NCI-H2029 treated with DMSO at 0.1 percent for 48 hours (cell line): ENCODE measurements around the gene TRAP1.

Experiments
- DNase-seq: peaks from one replicate; lab custom pipeline; 2025; lab: John Stamatoyannopoulos, UW

Gene TRAP1

DNA sequence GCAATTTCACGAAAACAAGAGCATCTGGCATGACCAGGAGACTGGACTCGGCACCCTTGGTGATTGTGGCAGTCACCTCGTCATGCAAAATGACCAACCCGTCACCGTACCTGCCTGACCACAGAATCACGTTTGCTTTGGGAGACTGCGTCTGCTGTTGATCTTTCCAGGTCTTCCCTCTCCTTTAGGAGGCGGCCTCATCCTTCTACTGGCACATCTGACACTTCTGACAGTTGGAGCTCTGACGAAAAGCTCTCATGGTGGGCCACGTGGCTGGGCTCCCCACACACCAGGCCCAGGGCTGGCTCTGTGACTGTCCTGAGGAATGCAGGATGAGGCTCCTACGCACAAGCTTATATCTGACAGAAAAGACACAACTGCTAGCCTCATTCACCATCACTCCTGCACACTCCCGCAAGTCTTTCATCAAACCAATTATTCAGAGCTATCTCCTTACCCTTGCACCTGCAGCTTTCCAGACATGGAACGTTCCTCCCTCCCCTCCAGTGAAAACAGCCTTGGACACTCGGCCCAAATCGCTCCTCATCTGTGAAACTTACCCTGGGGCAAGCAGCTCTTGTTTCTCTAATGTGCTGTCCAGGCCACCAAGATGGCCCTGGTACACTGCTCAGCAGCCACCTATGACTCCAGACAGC lies 3.6 kb downstream of the TRAP1 start:
- DNase-seq = no peak

DNA sequence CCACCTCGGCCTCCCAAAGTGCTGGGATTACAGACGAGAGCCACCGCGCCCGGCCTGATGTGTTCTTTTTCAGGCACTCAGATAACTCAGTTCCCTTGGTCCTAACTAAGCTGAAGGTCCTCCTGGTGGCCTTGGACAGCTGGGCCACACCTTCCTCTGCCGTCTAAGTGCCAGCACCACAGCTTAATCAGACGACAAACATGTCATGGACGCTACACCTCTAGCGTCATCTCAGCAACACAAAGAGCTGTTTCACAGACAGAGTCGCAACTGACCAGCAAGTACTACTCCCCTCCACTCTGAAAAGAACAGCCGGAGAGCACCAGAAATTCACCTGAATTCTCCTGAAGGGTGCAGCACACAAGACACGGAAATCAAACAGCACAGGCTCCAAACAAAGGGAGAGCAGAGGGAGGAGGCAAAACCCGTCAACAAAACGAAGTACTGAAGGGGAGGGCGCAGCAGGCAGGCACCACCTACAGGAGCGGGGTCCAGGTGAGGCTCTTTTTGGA lies 4.4 kb downstream of the TRAP1 start:
- no peak for DNase-seq

DNA sequence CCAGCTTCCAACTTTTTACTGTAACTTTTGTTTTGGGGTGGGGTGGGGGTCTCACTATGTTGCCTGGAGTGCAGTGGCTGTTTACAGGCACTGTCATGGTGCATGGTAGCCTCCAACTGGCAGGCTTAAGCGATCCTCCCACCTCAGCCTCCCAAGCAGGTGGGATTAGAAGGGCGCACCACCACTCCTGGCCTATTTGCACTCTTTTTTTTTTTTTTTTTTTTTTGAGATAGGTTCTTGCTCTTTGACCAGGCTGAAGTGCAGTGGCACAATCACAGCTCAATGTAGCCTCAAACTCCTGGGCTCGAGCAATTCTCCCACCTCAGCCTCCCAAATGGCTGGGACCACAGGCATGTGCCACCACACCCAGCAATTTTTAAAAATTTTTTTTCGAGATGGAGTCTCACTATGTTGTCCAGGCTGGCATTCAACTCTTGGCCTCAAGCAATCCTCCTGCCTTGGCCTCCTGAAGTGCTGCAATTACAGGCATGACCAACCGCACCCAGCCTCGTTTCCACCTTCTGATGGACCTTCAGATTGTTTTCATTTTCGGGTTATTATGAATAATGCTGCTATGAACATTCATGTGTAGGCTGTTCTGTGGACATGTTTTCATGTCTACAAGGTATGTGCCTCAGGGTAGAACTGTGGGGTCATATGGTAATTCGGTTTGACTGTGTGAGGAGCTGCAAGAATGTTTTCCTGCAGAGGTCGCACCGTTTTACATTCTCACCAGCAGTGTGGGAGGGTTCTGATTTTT lies 10.9 kb downstream of the TRAP1 start:
- no peak for DNase-seq

DNA sequence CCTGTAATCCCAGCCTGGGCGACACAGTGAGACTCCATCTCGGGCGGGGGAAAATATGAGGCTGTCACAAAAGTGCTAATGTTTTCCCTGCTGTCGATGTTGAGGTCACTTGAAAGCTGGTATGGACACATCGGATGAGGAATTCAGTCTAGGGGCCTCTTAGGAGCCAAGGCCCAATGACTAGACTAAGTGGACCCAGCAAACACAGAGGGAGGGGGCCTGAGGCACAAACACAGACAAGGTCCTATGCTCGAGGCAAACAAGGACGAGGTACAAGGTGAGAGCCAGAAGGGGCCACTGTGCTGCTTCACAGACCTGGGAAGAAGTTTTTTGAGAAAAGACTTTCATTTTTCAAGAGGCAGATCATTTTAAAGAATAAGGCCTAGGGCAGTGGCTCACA lies 15.2 kb downstream of the TRAP1 start:
- DNase-seq = no peak

DNA sequence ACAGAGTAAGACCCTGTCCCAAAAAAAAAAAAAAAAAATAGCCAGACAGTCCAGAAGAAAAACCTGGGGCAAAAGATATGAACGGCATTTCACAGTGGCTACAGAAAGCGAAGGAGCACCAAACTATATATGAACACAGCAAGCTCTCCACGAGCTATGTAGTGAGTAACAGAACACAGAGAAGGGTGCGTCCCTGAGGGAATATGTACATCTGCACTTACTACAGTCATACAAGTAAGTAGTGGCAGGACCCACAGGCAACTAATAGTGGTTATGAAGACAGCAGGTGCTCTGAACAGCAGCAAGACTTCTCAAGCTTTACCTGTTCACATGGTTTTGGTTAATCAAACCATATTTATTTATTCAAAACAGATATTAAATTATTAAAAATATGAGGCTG lies 15.8 kb downstream of the TRAP1 start:
- DNase-seq = no peak

DNA sequence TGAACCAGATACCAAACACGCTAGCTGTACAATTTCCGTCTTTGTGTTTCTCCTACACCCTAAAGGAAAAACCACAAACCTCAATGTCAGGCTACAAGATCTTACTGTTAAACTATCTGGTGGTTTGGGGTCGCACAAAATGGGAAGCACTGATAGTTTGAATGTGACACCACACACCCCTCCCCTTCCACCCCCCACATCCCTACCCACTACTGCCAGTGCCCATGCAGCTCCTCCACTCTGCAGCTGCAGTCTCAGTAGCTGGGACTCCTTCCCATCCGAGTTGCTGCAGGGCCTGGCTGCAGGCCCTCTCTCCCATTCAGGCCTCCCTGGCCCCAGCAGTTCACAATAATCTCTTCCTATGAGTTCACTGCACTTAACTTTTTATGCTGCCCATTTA lies 18.4 kb downstream of the TRAP1 start:
- no peak for DNase-seq

DNA sequence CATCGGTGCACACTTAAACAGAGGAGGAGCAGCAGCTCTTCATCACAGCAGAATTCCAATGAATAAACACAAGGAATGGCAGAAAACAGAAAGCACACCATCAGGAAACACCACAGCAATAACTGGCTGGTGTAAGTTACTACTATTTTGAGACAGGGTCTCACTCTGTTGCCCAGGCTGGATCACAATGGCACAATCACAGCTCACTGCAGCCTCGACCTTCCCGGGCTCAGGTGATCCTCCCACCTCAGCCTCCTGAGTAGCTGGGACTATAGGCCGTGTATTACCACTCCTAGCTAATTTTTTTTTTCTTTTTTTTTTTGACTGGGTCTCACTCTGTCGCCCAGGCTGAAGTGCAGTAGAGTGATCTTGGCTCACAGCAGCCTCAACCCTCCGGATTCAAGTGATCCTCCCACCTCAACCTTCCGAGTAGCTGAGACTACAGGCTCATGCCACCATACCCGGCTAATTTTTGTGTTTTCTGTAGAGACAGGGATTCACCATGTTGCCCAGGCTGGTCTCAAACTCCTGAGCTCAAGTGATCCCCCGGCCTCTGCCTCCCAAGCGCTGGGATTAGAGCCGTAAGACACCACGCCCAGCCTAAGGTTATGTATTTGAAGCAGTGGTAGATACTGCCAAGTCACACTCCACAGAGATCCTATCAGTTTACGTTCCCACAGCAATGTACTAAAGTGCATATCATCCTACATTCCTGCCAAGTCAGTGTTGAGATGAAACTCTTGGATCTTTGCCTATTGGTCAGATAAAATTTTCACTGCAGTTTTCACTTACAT lies 20.7 kb downstream of the TRAP1 start:
- DNase-seq = peak; percentile 1

DNA sequence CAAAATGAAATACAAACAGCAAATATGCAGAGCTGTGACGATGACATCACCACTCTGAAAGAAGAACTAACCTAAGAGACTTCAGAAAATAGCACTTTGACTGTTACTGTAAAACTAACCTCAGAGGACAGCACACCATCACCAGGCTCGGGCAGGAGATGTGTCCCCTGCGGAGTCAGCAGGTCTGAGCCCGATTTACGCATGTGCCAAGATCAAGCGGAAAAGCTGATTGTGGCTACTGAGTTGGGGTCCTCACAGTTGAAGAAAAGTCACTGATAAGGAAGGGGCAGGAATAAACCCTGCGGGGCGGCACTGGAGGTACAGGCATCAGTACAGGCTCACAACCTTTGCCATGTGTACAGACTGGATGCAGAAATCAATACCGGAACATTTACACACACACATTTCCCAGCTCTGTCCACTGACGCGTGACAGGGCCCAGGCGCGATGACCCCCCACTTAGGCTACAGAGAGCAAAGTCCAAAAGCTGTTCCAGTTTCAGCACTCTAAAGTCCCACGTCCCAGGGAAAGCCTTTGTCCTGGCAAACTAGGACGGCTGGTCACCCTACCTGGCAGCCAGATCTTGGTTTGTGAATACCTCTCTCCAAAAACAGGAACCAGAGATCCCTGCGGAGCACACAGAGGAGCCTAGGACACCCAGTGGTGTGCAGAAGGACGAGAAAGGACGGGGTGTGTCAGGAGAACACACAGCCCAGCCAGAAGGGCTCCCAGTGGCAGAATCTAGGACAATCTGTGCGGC lies 21.5 kb downstream of the TRAP1 start:
- DNase-seq = no peak

DNA sequence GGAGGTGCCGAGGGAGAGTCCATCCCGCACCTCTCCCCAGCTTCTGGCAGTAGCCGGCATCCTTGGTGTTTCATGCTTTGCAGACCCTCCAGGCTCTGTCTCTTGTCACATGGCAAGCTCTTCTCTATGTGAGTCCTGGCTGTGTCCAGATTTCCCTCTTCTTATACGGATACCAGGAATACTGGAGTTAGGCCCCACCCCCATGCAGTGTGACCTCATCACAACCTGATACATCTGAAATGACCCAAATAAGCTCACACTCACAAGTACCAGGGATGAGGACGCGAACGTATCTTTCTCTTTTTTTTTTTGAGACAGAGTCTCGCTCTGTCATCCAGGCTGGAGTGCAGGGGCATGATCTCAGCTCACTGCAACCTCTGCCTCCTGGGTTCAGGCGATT lies 23.3 kb downstream of the TRAP1 start:
- no peak for DNase-seq

DNA sequence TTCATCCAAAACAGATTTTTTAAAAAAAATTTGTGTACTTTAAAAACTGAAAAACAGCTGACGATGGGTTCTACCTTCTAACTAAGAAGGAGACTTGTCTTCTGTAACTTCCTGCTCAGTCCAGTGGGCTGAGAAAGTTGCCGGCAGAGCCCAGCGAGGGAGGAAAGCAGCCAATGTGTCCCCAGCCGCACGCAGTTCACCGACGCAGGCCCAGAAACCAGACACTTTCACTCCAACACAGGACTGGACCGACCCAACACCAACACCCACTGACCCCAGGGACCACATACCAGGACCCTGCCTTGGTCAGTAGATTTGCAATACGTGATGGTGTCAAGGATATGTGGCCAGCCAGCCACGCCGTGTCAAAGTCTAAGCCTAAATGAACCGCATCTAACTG lies 25.6 kb downstream of the TRAP1 start:
- DNase-seq = no peak

DNA sequence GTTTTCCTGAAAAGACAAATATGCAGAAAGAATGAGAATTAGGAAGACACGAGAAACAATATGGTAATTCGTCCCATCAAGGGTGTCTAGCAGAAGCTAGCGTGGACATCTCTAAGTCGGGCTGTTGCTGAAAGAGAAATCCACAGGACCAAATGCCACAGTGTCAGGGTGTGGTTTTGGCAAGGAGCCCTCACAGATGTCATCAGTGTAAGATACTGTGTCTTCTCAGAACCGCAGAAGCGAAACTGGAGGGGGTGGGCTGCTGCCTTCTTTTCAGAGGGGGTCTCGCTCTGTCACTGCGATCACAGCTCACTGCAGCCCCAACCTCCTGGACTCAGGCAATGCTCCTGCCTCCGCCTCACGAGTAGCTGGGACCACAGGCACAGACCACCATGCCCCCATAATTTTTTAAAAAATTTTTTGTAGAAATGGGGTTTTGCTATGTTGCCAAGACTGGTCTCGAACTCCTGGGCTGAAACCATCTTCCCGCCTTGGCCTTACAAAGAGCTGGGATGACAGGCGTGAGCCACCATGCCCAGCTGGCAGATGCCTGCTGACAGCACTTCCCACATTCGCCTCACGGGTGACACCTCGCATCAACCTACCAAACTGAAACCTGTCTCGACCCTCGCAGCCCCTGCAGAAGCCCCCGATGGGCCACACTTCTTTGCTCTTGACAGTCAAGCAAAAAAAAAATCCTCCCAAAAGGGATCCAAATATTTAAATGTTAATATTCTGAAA lies 26.2 kb downstream of the TRAP1 start:
- DNase-seq = no peak

DNA sequence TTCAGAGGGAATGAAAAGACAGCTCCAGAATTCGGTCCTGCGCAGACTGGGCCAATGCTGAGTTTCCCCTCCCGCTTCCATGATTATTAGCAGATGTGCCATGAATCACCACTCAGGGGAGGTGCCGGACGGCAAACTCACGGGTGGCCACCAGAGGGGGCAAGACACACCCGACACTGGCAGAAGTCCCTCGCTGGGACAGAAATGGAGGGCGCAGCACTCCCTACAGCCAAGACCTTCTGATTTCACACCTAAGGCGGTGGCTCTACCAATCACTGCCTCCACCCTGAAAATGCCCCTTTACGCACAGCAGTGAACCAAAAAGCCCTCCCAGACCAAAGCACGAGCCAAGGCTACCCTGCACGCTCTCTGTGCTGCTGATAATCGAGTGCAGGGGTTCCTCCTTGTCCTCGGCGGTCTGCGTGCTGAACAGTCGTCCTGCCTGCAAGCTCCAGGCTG lies 26.8 kb downstream of the TRAP1 start:
- peak; percentile 24 for DNase-seq

DNA sequence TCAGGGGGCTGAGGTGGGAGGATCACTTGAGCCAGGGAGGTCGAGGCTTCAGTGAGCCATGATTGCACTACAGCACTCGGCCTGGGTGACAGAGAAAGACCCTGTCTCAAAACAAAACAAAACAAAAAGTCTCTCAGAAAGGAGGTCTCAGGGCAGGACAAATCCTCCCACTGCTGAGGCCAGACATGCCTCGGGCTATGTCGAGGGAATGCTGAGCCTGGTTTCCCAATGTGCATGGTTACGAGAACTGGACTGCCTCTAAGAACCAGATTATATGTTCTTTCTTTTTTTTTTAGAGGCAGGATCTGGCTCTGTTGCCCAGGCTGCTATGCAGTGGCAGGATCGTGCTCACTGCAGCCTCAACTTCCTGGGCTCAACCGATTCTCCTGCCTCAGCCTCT lies 27.6 kb downstream of the TRAP1 start:
- no peak for DNase-seq

DNA sequence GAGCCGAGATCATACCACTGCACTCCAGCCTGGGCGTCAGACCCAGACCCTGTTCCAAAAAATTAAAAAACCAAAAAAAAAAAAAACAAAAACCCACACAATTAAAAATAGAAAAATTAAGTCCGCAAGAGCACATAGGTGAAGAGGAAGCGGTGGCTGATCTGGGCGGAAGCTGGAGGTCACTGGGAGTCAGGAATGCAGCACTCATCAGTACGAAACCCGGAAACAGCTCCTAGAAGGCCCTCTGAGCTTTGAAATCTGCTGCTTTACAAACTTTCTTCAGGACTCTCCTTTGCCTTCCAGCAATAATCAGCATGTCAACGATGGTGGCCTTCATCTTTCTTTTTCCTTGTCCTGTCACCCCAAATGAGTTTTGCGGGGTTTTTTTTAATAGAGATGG lies 29.5 kb downstream of the TRAP1 start:
- no peak for DNase-seq

DNA sequence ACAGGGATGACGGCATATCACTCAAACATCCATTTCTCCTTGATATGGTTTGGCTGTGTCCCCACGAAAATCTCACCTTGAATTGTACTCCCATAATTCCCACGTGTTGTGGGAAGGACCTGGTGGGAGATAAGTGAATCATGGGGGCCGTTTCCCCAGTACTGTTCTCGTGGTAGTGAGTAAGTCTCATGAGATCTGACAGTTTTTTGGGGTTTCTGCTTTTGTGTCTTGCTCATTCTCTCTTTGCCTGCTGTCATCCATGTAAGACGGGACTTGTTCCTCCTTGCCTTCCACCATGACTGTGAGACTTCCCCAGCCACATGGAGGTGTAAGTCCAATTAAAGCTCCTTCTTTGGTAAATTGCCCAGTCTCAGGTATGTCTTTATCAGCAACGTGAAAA lies 30.3 kb downstream of the TRAP1 start:
- DNase-seq = no peak

DNA sequence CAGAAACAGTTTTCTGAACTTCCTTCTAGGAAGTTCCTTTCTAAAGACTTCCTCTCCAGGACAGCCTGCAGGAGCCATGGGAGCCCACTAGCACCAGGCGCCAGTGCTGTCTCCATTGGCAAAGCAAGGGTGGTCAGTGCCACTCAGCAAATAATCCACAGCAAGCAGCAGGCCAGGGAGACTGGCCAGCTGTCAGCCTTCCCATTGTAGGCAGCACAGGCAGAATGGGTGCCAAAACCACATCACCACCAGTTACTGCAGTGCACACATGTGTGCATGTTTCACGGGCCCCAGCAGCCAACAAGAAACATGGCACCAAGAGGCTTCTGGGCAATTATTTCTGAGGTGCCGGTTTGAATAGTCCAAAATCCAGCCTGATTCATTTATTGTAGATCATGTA lies 36.1 kb downstream of the TRAP1 start:
- no peak for DNase-seq

DNA sequence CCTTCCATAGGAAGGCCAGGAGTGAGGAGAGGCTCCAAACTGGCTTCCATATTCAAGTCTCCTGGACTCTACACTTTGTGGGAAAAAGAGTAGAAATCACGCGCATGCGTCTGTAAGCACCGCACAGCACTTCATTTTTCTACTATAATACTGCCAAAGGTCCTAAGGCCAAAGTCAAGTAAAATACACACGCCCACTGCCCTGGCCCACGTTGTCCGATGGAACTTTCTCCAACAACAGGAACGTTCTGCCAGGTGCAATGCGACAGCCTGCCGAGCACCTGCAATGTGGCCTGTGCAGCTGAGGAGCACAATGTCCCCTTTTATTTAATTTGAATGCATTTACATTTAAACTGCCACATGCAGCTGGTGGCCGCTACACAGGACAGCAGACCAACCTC lies 39.3 kb downstream of the TRAP1 start:
- no peak for DNase-seq

DNA sequence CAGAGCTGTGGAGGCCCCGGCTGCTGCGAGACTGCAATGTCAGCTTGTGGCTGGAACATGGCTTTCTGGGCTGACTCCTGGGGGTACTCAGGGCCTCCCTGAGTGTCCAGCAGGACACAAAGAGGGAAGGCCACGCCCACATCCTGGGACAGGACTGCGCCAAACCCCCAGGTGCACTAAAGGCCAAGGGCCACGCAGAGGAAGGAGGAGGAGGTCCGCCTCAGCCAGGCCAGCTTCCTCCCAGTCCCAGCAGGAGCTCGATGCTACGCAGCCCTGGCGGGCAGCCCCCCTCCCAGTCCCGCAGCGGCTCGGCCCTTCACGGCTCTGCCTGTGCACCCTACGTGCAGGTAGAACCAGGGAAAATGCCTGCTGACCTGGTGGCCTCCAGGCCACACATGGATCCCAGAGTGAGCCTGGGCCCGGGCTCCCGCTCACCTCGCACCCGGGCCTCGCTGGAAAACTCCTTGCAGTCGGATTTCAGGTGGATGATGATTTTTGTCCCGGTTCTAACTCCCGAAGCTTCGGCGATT lies 41.7 kb downstream of the TRAP1 start:
- no peak for DNase-seq

DNA sequence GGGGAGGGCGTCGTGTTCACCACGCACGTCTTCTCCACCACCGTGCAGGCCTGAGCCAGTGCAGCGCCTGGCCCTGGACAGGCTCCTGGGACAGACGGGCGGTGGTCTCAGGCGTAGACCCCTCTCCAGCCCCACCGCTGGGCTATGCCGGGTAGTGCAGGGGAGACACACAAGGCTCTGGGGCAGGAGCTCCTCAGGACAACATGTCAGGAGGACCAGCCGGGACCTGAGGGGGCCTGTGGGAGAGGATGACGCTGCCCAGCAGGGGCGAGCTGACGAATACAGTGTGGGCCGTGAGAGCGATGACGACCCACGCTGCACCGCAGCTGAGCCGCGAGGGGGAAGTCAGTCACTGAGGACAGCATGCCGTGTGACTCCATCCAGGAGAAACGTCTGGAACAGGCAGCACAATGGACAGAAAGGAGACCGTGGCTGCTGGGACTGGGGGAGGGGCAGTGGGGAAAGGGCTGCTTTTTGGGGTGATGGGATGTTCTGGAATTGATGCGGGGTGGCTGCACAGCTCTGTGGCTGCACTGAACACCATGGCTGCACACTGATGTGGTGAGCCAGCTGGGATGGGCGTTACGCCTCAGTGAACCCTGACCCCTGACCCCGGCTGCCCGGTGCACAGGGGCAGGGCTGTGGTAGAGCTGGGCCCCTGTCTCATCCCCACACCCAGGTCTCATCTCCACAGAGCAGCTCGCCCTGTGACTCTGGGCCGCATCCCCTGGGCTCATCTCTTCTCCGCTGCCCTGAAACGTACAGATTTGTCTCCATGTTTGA lies 42.6 kb downstream of the TRAP1 start:
- no peak for DNase-seq

DNA sequence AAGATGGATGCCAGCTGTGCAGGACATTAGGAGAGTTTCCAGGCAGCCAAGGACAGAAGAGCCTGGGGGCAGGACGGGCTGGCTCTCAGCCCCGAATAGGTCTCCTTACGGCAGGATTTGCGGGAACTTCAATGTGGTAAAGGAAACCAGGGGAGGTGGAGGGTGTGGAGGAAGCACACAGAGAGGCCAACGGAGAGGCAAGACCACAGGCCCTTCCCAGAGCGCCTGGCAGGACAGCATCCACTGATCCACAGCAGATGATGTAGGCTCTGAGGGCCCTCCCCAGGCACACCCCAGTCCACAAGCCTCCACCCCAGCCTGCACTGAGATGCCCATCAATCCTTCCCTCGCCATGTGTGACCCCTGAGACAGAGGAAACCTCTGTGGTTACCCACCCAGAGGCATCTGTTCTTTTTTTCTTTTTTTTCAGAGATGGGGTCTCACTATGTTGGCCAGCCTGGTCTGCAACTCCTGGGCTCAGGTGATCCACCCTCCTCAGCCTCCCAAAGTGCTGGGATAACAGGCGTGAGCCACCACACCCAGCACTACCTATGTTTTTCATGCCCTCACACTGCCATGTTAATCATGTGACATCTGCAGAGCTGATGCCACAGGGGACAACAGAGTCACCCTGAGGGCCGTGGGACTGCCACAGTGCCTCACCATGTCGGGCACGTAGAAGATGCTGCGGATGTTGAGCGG lies 43.5 kb downstream of the TRAP1 start:
- no peak for DNase-seq
